Measurements from ENCODE around the gene C11orf86.

C11orf86 gene

GRCh38 chr11:66971488-66971887 lies 3.6 kb upstream of the C11orf86 start:
- ChIA-PET POLR2A (no interaction called here), CTCF (interaction anchor here (1.0 to 1.4 kb wide), 3 partner anchors 18 to 52 kb away, joined by 3 to 4 read pairs (median 4); no protein-coding TSS in a partner anchor)
- TF ChIP-seq CTCF (IDR thresholded peaks at IDR 0.05; ENCODE audit: control extremely low read depth, extremely low read depth, low read depth, missing control alignments) = no peak
- no peak for DNase-seq (ENCODE audit: extremely low spot score)

- ChIA-PET POLR2A (interaction anchor here (0.6 to 0.7 kb wide), 2 partner anchors 30 to 98 kb away, joined by 5 to 8 read pairs; no protein-coding TSS in a partner anchor), CTCF (interaction anchor here (1.7 kb wide), 1 partner anchor 8 kb away, joined by 4 read pairs; no protein-coding TSS in a partner anchor)
- no peak for TF ChIP-seq CTCF (IDR thresholded peaks at IDR 0.05; ENCODE audit: control extremely low read depth, extremely low read depth, low read depth, missing control alignments)
- DNase-seq (ENCODE audit: extremely low spot score) = no peak
These were observed 1.0 kb upstream of the C11orf86 start for GRCh38 chr11:66973956-66974580.

GRCh38 chr11:66975405-66976027 lies 412 bp downstream of the C11orf86 start:
- ChIA-PET POLR2A (no interaction called here), CTCF (interaction anchor here (0.9 to 2.2 kb wide), 8 partner anchors 9 to 194 kb away, joined by 3 to 16 read pairs (median 4); no protein-coding TSS in a partner anchor)
- TF ChIP-seq CTCF (IDR thresholded peaks at IDR 0.05; ENCODE audit: control extremely low read depth, extremely low read depth, low read depth, missing control alignments) = no peak
- DNase-seq (ENCODE audit: extremely low spot score) = no peak

GRCh38 chr11:66976028-66976467 lies 944 bp downstream of the C11orf86 start:
- DNase-seq (ENCODE audit: extremely low spot score) = peak; percentile 51
- TF ChIP-seq CTCF (IDR thresholded peaks at IDR 0.05; ENCODE audit: control extremely low read depth, extremely low read depth, low read depth, missing control alignments) = peak; percentile 37
- CTCF ChIA-PET = interaction anchor here (0.9 to 2.2 kb wide), 9 partner anchors 9 to 195 kb away, joined by 3 to 16 read pairs (median 3); no protein-coding TSS in a partner anchor
- POLR2A ChIA-PET = no interaction called here

GRCh38 chr11:66976925-66977324 lies 1.8 kb downstream of the C11orf86 start:
- ChIA-PET CTCF (interaction anchor here (0.9 to 2.2 kb wide), 4 partner anchors 9 to 196 kb away, joined by 3 to 16 read pairs (median 4); no protein-coding TSS in a partner anchor), POLR2A (no interaction called here)
- no peak for TF ChIP-seq CTCF (IDR thresholded peaks at IDR 0.05; ENCODE audit: control extremely low read depth, extremely low read depth, low read depth, missing control alignments)
- DNase-seq (ENCODE audit: extremely low spot score) = no peak

- ChIA-PET POLR2A (no interaction called here), CTCF (no interaction called here)
- no peak for TF ChIP-seq CTCF (IDR thresholded peaks at IDR 0.05; ENCODE audit: control extremely low read depth, extremely low read depth, low read depth, missing control alignments)
- no peak for DNase-seq (ENCODE audit: extremely low spot score)
These were observed 3.1 kb downstream of the C11orf86 start for GRCh38 chr11:66978229-66978628.
